ENCODE results near the gene PPP4R3A.
"Not testable (repeated sequence)": the region's sequence is repeated elsewhere in the genome, so short reads cannot be mapped to it uniquely, and the experiment has no call there.

GRCh38 chr14:91534059-91534458, 23.9 kb upstream of the PPP4R3A start:
- TF ChIP-seq, protein P1, sequence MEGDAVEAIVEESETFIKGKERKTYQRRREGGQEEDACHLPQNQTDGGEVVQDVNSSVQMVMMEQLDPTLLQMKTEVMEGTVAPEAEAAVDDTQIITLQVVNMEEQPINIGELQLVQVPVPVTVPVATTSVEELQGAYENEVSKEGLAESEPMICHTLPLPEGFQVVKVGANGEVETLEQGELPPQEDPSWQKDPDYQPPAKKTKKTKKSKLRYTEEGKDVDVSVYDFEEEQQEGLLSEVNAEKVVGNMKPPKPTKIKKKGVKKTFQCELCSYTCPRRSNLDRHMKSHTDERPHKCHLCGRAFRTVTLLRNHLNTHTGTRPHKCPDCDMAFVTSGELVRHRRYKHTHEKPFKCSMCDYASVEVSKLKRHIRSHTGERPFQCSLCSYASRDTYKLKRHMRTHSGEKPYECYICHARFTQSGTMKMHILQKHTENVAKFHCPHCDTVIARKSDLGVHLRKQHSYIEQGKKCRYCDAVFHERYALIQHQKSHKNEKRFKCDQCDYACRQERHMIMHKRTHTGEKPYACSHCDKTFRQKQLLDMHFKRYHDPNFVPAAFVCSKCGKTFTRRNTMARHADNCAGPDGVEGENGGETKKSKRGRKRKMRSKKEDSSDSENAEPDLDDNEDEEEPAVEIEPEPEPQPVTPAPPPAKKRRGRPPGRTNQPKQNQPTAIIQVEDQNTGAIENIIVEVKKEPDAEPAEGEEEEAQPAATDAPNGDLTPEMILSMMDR (IDR thresholded peaks at IDR 0.05) = not testable (repeated sequence)
- TF ChIP-seq POLR2A, POLR2AphosphoS5 (IDR thresholded peaks at IDR 0.05): not testable (repeated sequence)
